ENCODE results near the gene HPS4. TPM values are rescaled to one million over a fixed set of nuclear protein-coding genes. Genes with fewer than 3 reads are reported as not detected.

The HPS4 gene
- polyA plus RNA-seq, 2 of the 4 experiments (the other 2 are of a cell fraction), result 12.7 to 30.2 TPM

- Histone ChIP-seq H3K4me3 (no peak overlapping the region), H3K9me3 (no peaks in the 10 kb centered on the region), H3K4me1 (peaks cover 9% of the 10 kb centered on the region; the same call in 2 of the 3 replicates), H3K4me2 (no peak overlapping the region), H3K27ac (no peak overlapping the region)
- whole genome bisulfite sequencing (ENCODE audit: missing lambda C conversion rate), result 66% methylated on average over 3 of the region's 3 CpGs
- FAIRE-seq, result no peak
- ChIA-PET CTCF (no interaction called here), POLR2A (no interaction called here)
- TF ChIP-seq SREBF2 (IDR thresholded peaks at IDR 0.05) (no peak), NPAS2 (CRISPR knock-in tag; IDR thresholded peaks at IDR 0.05; ENCODE audit: borderline replicate concordance) (no peak), HDAC2 (IDR thresholded peaks at IDR 0.05) (no peak), HOXA7 (CRISPR knock-in tag; IDR thresholded peaks at IDR 0.05) (no peak), EP300 (IDR thresholded peaks at IDR 0.05) (no peak), HEYL (CRISPR knock-in tag; IDR thresholded peaks at IDR 0.05) (no peak), CBX8 (IDR thresholded peaks at IDR 0.05) (no peak), POLR2AphosphoS2 (conservative IDR thresholded peaks at IDR 0.05; ENCODE audit: low read length) (no peak), PHF8 (IDR thresholded peaks at IDR 0.05; ENCODE audit: borderline replicate concordance, low read depth) (no peak), ZNF302 (CRISPR knock-in tag; IDR thresholded peaks at IDR 0.05) (no peak), ZSCAN20 (CRISPR knock-in tag; IDR thresholded peaks at IDR 0.05) (no peak), JUN (IDR thresholded peaks at IDR 0.05) (no peak), CBX2 (IDR thresholded peaks at IDR 0.05; ENCODE audit: borderline replicate concordance, low read depth) (no peak), KDM5A (IDR thresholded peaks at IDR 0.05) (no peak)
- TF ChIP-seq, protein P1, sequence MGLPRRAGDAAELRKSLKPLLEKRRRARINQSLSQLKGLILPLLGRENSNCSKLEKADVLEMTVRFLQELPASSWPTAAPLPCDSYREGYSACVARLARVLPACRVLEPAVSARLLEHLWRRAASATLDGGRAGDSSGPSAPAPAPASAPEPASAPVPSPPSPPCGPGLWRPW (IDR thresholded peaks at IDR 0.05), result no peak
- TF ChIP-seq, protein P2, sequence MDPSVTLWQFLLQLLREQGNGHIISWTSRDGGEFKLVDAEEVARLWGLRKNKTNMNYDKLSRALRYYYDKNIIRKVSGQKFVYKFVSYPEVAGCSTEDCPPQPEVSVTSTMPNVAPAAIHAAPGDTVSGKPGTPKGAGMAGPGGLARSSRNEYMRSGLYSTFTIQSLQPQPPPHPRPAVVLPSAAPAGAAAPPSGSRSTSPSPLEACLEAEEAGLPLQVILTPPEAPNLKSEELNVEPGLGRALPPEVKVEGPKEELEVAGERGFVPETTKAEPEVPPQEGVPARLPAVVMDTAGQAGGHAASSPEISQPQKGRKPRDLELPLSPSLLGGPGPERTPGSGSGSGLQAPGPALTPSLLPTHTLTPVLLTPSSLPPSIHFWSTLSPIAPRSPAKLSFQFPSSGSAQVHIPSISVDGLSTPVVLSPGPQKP (IDR thresholded peaks at IDR 0.05; ENCODE audit: low read depth, low read length), result no peak
- TF ChIP-seq, protein P3, sequence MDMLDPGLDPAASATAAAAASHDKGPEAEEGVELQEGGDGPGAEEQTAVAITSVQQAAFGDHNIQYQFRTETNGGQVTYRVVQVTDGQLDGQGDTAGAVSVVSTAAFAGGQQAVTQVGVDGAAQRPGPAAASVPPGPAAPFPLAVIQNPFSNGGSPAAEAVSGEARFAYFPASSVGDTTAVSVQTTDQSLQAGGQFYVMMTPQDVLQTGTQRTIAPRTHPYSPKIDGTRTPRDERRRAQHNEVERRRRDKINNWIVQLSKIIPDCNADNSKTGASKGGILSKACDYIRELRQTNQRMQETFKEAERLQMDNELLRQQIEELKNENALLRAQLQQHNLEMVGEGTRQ (IDR thresholded peaks at IDR 0.05), result no peak
- DNase-seq (ENCODE audit: low read depth in 1 of 2, low spot score in 1 of 2), result no peak
- no peak for ATAC-seq
These were observed 4.4 kb upstream of the HPS4 start for GRCh38 chr22:26487996-26488395.

- ATAC-seq (no peak), DNase-seq (ENCODE audit: low read depth in 1 of 2, low spot score in 1 of 2) (no peak), FAIRE-seq (no peak)
- Histone ChIP-seq H3K9me3 (no peaks in the 10 kb centered on the region), H3K4me2 (no peak overlapping the region), H3K4me1 (peaks cover 17% of the 10 kb centered on the region; the same call in 2 of the 3 replicates), H3K27ac (no peak overlapping the region), H3K4me3 (no peak overlapping the region)
- TF ChIP-seq CBX8 (IDR thresholded peaks at IDR 0.05), result no peak
- TF ChIP-seq, protein P4, sequence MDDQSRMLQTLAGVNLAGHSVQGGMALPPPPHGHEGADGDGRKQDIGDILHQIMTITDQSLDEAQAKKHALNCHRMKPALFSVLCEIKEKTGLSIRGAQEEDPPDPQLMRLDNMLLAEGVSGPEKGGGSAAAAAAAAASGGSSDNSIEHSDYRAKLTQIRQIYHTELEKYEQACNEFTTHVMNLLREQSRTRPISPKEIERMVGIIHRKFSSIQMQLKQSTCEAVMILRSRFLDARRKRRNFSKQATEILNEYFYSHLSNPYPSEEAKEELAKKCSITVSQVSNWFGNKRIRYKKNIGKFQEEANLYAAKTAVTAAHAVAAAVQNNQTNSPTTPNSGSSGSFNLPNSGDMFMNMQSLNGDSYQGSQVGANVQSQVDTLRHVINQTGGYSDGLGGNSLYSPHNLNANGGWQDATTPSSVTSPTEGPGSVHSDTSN (IDR thresholded peaks at IDR 0.05), result no peak
- TF ChIP-seq RCOR1 (IDR thresholded peaks at IDR 0.05; ENCODE audit: low read depth, low read length), result no peak
- TF ChIP-seq, protein P3 (IDR thresholded peaks at IDR 0.05), result no peak
- TF ChIP-seq, protein P5, sequence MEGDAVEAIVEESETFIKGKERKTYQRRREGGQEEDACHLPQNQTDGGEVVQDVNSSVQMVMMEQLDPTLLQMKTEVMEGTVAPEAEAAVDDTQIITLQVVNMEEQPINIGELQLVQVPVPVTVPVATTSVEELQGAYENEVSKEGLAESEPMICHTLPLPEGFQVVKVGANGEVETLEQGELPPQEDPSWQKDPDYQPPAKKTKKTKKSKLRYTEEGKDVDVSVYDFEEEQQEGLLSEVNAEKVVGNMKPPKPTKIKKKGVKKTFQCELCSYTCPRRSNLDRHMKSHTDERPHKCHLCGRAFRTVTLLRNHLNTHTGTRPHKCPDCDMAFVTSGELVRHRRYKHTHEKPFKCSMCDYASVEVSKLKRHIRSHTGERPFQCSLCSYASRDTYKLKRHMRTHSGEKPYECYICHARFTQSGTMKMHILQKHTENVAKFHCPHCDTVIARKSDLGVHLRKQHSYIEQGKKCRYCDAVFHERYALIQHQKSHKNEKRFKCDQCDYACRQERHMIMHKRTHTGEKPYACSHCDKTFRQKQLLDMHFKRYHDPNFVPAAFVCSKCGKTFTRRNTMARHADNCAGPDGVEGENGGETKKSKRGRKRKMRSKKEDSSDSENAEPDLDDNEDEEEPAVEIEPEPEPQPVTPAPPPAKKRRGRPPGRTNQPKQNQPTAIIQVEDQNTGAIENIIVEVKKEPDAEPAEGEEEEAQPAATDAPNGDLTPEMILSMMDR (IDR thresholded peaks at IDR 0.05), result no peak
- TF ChIP-seq EP300 (IDR thresholded peaks at IDR 0.05), result no peak
- no peak for TF ChIP-seq TFCP2L1 (CRISPR knock-in tag; IDR thresholded peaks at IDR 0.05)
- WGBS (ENCODE audit: missing lambda C conversion rate), result 92% methylated on average over 5 of the region's 5 CpGs
- CTCF ChIA-PET, result interaction anchor here (1.6 kb wide), 1 partner anchor 25 kb away, joined by 4 read pairs; no protein-coding TSS in a partner anchor
- POLR2A ChIA-PET, result no interaction called here
These were observed 2.8 kb upstream of the HPS4 start for GRCh38 chr22:26486394-26486793.

Data from A549 (cell line).